Measurements from ENCODE around the gene SLC26A3.

The SLC26A3 gene

GRCh38 chr7:107799647-107800264 is 3.3 kb downstream of the SLC26A3 start:
- no peak for DNase-seq (ENCODE audit: low read depth)
- no peak overlapping the region for H3K4me3 ChIP-seq (ENCODE audit: low read depth, low read length)
- TF ChIP-seq, protein P1, sequence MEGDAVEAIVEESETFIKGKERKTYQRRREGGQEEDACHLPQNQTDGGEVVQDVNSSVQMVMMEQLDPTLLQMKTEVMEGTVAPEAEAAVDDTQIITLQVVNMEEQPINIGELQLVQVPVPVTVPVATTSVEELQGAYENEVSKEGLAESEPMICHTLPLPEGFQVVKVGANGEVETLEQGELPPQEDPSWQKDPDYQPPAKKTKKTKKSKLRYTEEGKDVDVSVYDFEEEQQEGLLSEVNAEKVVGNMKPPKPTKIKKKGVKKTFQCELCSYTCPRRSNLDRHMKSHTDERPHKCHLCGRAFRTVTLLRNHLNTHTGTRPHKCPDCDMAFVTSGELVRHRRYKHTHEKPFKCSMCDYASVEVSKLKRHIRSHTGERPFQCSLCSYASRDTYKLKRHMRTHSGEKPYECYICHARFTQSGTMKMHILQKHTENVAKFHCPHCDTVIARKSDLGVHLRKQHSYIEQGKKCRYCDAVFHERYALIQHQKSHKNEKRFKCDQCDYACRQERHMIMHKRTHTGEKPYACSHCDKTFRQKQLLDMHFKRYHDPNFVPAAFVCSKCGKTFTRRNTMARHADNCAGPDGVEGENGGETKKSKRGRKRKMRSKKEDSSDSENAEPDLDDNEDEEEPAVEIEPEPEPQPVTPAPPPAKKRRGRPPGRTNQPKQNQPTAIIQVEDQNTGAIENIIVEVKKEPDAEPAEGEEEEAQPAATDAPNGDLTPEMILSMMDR (IDR thresholded peaks at IDR 0.05; ENCODE audit: low read depth, low read length, missing control alignments), result no peak

GRCh38 chr7:107792364-107792763 is 10.7 kb downstream of the SLC26A3 start:
- no peak overlapping the region for H3K4me3 ChIP-seq (ENCODE audit: low read depth, low read length)
- TF ChIP-seq, protein P1 (IDR thresholded peaks at IDR 0.05; ENCODE audit: low read depth, low read length, missing control alignments), result no peak
- no peak for DNase-seq (ENCODE audit: low read depth)

DNA sequence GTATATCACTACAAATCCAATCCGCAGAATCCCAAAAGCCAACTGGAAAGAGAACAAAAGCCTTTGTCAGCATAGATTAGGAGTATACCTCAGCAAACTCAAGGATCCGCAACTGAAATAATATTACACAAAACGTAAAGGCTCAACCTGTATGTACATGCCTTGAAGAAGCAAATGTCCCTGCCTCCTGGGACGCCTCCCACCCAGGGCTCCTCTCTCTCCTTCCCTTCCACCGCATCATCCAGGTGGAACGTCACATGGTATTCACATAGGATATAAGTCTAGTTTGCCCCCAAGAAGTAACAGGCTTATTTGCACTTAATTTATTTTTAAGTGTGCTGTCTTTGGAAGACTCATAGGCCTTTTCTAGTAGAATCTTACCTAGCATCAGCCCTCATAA is 13.4 kb downstream of the SLC26A3 start:
- TF ChIP-seq, protein P1 (IDR thresholded peaks at IDR 0.05; ENCODE audit: low read depth, low read length, missing control alignments), result no peak
- no peak for DNase-seq (ENCODE audit: low read depth)
- H3K4me3 ChIP-seq (ENCODE audit: low read depth, low read length), result no peak overlapping the region

GRCh38 chr7:107788662-107789061 is 14.4 kb downstream of the SLC26A3 start:
- DNase-seq (ENCODE audit: low read depth), result no peak
- no peak overlapping the region for H3K4me3 ChIP-seq (ENCODE audit: low read depth, low read length)
- TF ChIP-seq, protein P1 (IDR thresholded peaks at IDR 0.05; ENCODE audit: low read depth, low read length, missing control alignments), result no peak

DNA sequence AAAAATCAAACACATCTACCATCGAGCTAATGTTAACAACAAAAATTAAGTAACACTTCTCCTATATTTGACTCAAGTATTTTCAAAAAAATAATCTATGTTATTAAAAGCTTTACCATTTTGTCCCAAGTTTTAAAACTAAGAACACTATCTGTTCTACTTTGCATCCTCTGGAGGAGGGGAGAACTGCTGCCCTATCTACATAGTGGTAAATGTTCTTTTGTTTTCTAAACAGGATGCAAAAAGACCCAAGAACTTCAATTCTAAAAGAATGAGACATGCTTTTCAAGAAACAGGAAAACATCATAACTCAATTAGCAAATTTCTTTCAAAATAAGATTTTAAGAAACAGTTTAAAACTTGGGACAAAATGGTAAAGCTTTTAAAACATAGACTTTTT is 14.8 kb downstream of the SLC26A3 start:
- no peak for DNase-seq (ENCODE audit: low read depth)
- TF ChIP-seq, protein P1 (IDR thresholded peaks at IDR 0.05; ENCODE audit: low read depth, low read length, missing control alignments), result no peak
- H3K4me3 ChIP-seq (ENCODE audit: low read depth, low read length), result no peak overlapping the region

DNA sequence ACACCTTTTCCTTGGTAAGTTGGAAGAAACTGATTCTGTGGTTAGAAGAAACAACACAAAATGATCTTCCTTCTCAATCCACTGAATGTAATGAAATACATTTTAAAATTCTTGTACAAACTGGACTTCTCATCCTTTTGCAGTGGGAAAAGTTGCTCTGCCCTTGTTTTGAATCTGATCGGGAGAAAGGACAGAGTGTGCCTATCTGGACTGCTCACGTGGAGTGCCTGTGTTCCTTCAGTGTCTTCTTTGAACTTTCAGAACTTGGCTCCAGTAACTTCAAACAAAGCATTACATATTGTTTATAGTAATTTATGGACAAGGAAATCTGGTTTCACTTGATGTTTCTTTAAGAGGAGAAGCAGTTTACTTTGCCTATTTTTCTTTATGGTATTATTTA is 17.1 kb downstream of the SLC26A3 start:
- H3K4me3 ChIP-seq (ENCODE audit: low read depth, low read length), result no peak overlapping the region
- DNase-seq (ENCODE audit: low read depth), result no peak
- TF ChIP-seq, protein P1 (IDR thresholded peaks at IDR 0.05; ENCODE audit: low read depth, low read length, missing control alignments), result no peak

GRCh38 chr7:107785170-107785569 is 17.9 kb downstream of the SLC26A3 start:
- DNase-seq (ENCODE audit: low read depth), result no peak
- TF ChIP-seq, protein P1 (IDR thresholded peaks at IDR 0.05; ENCODE audit: low read depth, low read length, missing control alignments), result no peak

More at GRCh38 chr7:107785170-107785569, 17.9 kb downstream of the SLC26A3 start:
- H3K4me3 ChIP-seq (ENCODE audit: low read depth, low read length), result no peak overlapping the region
